B cell (primary cell): ENCODE data around the gene TRPM2. TPM values are rescaled to one million over a fixed set of nuclear protein-coding genes. Genes with fewer than 3 reads are reported as not detected.
A peak's percentile ranks its signal among the peaks of the same experiment; 100 is the strongest.

ENCODE experiments used
- ATAC-seq: fragments of 200-7000 bp; cut with Tn5 transposase; one replicate; pipeline ENCODE4 v1.10.0; 2021; ENCODE audit warnings: low read depth, mild to moderate bottlenecking, moderate number of reproducible peaks, moderate library complexity
- CTCF ChIA-PET: fragments of 350-600 bp; sonication (Branson Sonifier 250); formaldehyde crosslinking; loops from one replicate; lab custom pipeline; 2021; ENCODE audit warnings: antibody characterized with exemption, inconsistent platforms; lab: Charles Lee
- POLR2A ChIA-PET: fragments of 350-600 bp; sonication (Branson Sonifier 250); formaldehyde crosslinking; loops from one replicate; lab custom pipeline; 2021; ENCODE audit warnings: antibody characterized with exemption; lab: Charles Lee
- DNase-seq: peaks from one replicate; pipeline ENCODE4 v3.0.0; 2013
- H2AFZ ChIP-seq: 2 replicates; pipeline ENCODE4 v1.6.1; 2012; ENCODE audit warnings: mild to moderate bottlenecking, low read depth, low read length; ENCODE audit not compliant: insufficient read depth, poor library complexity, severe bottlenecking
- H3K27ac ChIP-seq, 2 donors: 1 replicate in 1 of 2; 2 replicates in 1 of 2; pipeline ENCODE4 v1.5.1; 2012 to 2013; ENCODE audit warnings: low read length in 2 of 2, mild to moderate bottlenecking in 2 of 2, moderate library complexity in 1 of 2
- H3K27me3 ChIP-seq, 4 experiments: fragments of 200-600 bp in 1 of 4; sonication (generic) in 1 of 4; replicated peaks in 1 of 4; 1 replicate in 2 of 4; 2 replicates in 2 of 4; pipeline versions ENCODE4 v1.6.1 to v1.7.0; 2013 to 2016; ENCODE audit warnings: low read length in 3 of 4, mild to moderate bottlenecking in 2 of 4, mixed read lengths in 1 of 4, moderate library complexity in 1 of 4; ENCODE audit not compliant: insufficient read depth in 4 of 4, control insufficient read depth in 3 of 4; ENCODE audit errors: control extremely low read depth in 1 of 4
- H3K36me3 ChIP-seq, 2 experiments: replicated peaks in 1 of 2; 1 replicate in 1 of 2; 2 replicates in 1 of 2; pipeline versions ENCODE4 v1.6.1 to v1.7.1; 2013; ENCODE audit warnings: low read length in 1 of 2; ENCODE audit not compliant: insufficient read depth in 2 of 2, control insufficient read depth in 1 of 2; ENCODE audit errors: control extremely low read depth in 1 of 2, extremely low read depth in 1 of 2
- H3K4me1 ChIP-seq, 2 donors: fragments of 200-600 bp in 1 of 2; sonication (generic) in 1 of 2; 1 replicate in 1 of 2; 2 replicates in 1 of 2; pipeline versions ENCODE4 v1.5.1 to v1.6.1; 2013 to 2017; ENCODE audit warnings: low read length in 2 of 2; ENCODE audit not compliant: control insufficient read depth in 2 of 2, insufficient read depth in 2 of 2
- H3K4me2 ChIP-seq: replicated peaks from 2 replicates; pipeline ENCODE3; 2012; ENCODE audit warnings: mild to moderate bottlenecking, low read depth, low read length; ENCODE audit not compliant: poor library complexity, severe bottlenecking
- H3K4me3 ChIP-seq, 5 experiments: fragments of 200-600 bp in 1 of 5; sonication (generic) in 1 of 5; 1 replicate in 3 of 5; 2 replicates in 2 of 5; pipeline versions ENCODE4 v1.5.1 to v1.7.0; 2011 to 2016; ENCODE audit warnings: low read length in 4 of 5, mild to moderate bottlenecking in 4 of 5, low read depth in 2 of 5, control low read depth in 1 of 5, moderate library complexity in 1 of 5; ENCODE audit not compliant: insufficient read depth in 1 of 5; ENCODE audit errors: control extremely low read depth in 1 of 5, extremely low read depth in 1 of 5
- H3K79me2 ChIP-seq: fragments of 200-600 bp; sonication (generic); one replicate; pipeline ENCODE4 v1.6.0; 2016; ENCODE audit warnings: low read length; ENCODE audit not compliant: control insufficient read depth, insufficient read depth
- H3K9ac ChIP-seq: fragments of 200-600 bp; sonication (generic); 2 replicates; pipeline ENCODE4 v1.6.1; 2017; ENCODE audit warnings: mild to moderate bottlenecking, low read length, moderate library complexity
- H3K9me3 ChIP-seq, 3 donors: one replicate each; pipeline versions ENCODE4 v1.6.1 to v1.7.1; 2013; ENCODE audit warnings: low read length in 2 of 3; ENCODE audit not compliant: control insufficient read depth in 2 of 3, insufficient read depth in 1 of 3; ENCODE audit errors: control extremely low read depth in 1 of 3
- H4K20me1 ChIP-seq: 2 replicates; pipeline ENCODE4 v1.6.0; 2012; ENCODE audit warnings: mild to moderate bottlenecking, low read length; ENCODE audit not compliant: insufficient read depth, control insufficient read depth, poor library complexity, severe bottlenecking
- H3K27ac Mint-ChIP-seq: one replicate; pipeline ENCODE4 v1.8.0; 2021; ENCODE audit warnings: mixed read lengths
- H3K27me3 Mint-ChIP-seq: one replicate; pipeline ENCODE4 v1.8.0; 2021; ENCODE audit warnings: mixed read lengths
- H3K4me1 Mint-ChIP-seq: one replicate; pipeline ENCODE4 v1.8.0; 2021; ENCODE audit warnings: mixed read lengths
- H3K4me3 Mint-ChIP-seq: one replicate; pipeline ENCODE4 v1.8.0; 2021; ENCODE audit warnings: mixed read lengths
- H3K9me3 Mint-ChIP-seq: one replicate; pipeline ENCODE4 v1.8.0; 2022; ENCODE audit warnings: mixed read lengths; ENCODE audit not compliant: insufficient read depth
- EZH2 ChIP-seq: IDR thresholded peaks from 2 replicates; pipeline ENCODE4 v1.6.1; 2012; ENCODE audit warnings: borderline replicate concordance, low read depth, mild to moderate bottlenecking, moderate library complexity, low read length; ENCODE audit not compliant: insufficient read depth, poor library complexity, severe bottlenecking
- WGBS: methylation state at CpG from one replicate; pipeline ENCODE4 v1.1.5; 2013; ENCODE audit warnings: missing lambda C conversion rate; ENCODE audit not compliant: insufficient coverage; 5-methylcytosine and 5-hydroxymethylcytosine counted together
- intact Hi-C: fragments of 100-400 bp; cut with micrococcal nuclease; formaldehyde crosslinking; loops from one replicate; pipeline ENCODE4 v1.10.0; 2022
- polyA plus RNA-seq: library from polyadenylated mRNA; depleted of rRNA; stranded (reverse); fragments of >200 nt; gene quantifications from 2 replicates; pipeline ENCODE4 v1.2.3, GENCODE V29; 2012
- total RNA-seq, 2 donors: library from RNA; stranded (reverse); fragments of 120-200 nt in 1 of 2; gene quantifications; 1 replicate in 1 of 2; 2 replicates in 1 of 2; pipeline versions ENCODE4 v1.2.3 to v1.2.4, GENCODE V29; 2013 to 2022
- TF ChIP-seq, protein P1 (sequence below): fragments of 200-600 bp; IDR thresholded peaks from one replicate; pipeline ENCODE4 v1.8.0; 2022; ENCODE audit warnings: antibody characterized with exemption, mild to moderate bottlenecking

Gene TRPM2
- total and polyA plus RNA-seq, 2 donors (not counting 1 experiment from before 2014, with no cell fraction given): 1.6 to 8.4 TPM

- Histone ChIP-seq H3K4me3 (no peak overlapping the region), H3K4me1 (no peaks in the 10 kb centered on the region), H3K9ac (no peak overlapping the region), H3K9me3 (peaks cover 3 to 10% (median 5%) of the 10 kb centered on the region in 3 donors), H2AFZ (no peak overlapping the region), H3K79me2 (no peaks in the 10 kb centered on the region), H3K36me3 (no peaks in the 10 kb centered on the region), H4K20me1 (no peaks in the 10 kb centered on the region), H3K27ac (no peak overlapping the region), H3K27me3 (peaks cover 0 to 11% (median 0%) of the 10 kb centered on the region in 4 experiments), H3K4me2 (no peak overlapping the region)
- H3K27me3 Mint-ChIP-seq: peaks cover 30% of the 10 kb centered on the region
- CTCF ChIA-PET: no interaction called here
- peaks cover 3% of the 10 kb centered on the region for H3K9me3 Mint-ChIP-seq
- TF ChIP-seq, protein P1, sequence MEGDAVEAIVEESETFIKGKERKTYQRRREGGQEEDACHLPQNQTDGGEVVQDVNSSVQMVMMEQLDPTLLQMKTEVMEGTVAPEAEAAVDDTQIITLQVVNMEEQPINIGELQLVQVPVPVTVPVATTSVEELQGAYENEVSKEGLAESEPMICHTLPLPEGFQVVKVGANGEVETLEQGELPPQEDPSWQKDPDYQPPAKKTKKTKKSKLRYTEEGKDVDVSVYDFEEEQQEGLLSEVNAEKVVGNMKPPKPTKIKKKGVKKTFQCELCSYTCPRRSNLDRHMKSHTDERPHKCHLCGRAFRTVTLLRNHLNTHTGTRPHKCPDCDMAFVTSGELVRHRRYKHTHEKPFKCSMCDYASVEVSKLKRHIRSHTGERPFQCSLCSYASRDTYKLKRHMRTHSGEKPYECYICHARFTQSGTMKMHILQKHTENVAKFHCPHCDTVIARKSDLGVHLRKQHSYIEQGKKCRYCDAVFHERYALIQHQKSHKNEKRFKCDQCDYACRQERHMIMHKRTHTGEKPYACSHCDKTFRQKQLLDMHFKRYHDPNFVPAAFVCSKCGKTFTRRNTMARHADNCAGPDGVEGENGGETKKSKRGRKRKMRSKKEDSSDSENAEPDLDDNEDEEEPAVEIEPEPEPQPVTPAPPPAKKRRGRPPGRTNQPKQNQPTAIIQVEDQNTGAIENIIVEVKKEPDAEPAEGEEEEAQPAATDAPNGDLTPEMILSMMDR: peak; percentile 29
- TF ChIP-seq EZH2: no peak
- no peaks in the 10 kb centered on the region for H3K4me1 Mint-ChIP-seq
- intact Hi-C loops: loop anchor here (10.0 kb wide), 2 partner anchors 133 to 673 kb away; partner anchors contain the start of gene TRPM2
- POLR2A ChIA-PET: no interaction called here
- no peak for DNase-seq
- ATAC-seq: no peak
- no peak overlapping the region for H3K27ac Mint-ChIP-seq
- WGBS: 10% methylated on average over 2 of the region's 4 CpGs
- H3K4me3 Mint-ChIP-seq: no peak overlapping the region
Measured at GRCh38 chr21:44487831-44488230, 134.4 kb downstream of the TRPM2 start.

DNA sequence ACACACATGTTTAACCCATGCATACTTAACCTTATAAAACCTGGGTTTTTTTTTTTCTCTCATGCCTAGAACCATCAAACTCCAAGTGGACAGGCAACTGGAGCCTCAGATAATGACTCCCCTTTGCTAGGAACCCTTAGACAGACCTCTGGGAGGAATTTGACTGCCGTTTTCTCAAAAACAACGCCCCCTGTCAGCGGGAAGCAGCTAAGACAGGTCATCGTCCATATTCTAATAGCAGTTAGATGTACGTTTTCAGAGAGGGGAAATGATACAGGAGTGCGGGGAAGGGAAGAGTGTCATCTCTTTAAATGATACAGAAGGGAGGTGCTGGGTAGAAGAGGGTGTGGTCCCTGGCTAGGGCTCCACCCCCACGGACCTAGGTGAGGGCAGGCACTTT is 136.5 kb downstream of the TRPM2 start:
- H3K9me3 ChIP-seq: peaks cover 3 to 22% (median 13%) of the 10 kb centered on the region in 3 donors
- intact Hi-C loops: loop anchor here (10.0 kb wide), 2 partner anchors 135 to 675 kb away; partner anchors contain the start of gene TRPM2
- ATAC-seq (no peak), DNase-seq (no peak)
- no peaks in the 10 kb centered on the region for H3K79me2 ChIP-seq
- H3K27ac Mint-ChIP-seq: no peak overlapping the region
- no peaks in the 10 kb centered on the region for H3K4me1 ChIP-seq
- H3K27ac ChIP-seq: no peak overlapping the region
- H3K4me3 ChIP-seq: no peak overlapping the region
- H3K4me3 Mint-ChIP-seq: no peak overlapping the region
- POLR2A ChIA-PET: no interaction called here
- H3K27me3 ChIP-seq: peaks cover 0 to 16% (median 0%) of the 10 kb centered on the region in 4 experiments
- CTCF ChIA-PET: interaction anchor here (0.6 to 1.6 kb wide), 4 partner anchors 9 to 1905 kb away, joined by 3 read pairs; no protein-coding TSS in a partner anchor
- H3K4me1 Mint-ChIP-seq: no peaks in the 10 kb centered on the region
- peaks cover 29% of the 10 kb centered on the region for H3K27me3 Mint-ChIP-seq
- H2AFZ ChIP-seq: no peak overlapping the region
- no peak overlapping the region for H3K4me2 ChIP-seq
- H3K9ac ChIP-seq: no peak overlapping the region
- peaks cover 7% of the 10 kb centered on the region for H3K9me3 Mint-ChIP-seq
- no peaks in the 10 kb centered on the region for H4K20me1 ChIP-seq
- WGBS: 25% methylated on average over 5 of the region's 7 CpGs
- TF ChIP-seq EZH2: no peak
- TF ChIP-seq, protein P1: no peak
- no peaks in the 10 kb centered on the region for H3K36me3 ChIP-seq
